Stomach (tissue), 4 donors: ENCODE results near the gene SUSD2.
"Not testable (repeated sequence)": the region's sequence is repeated elsewhere in the genome, so short reads cannot be mapped to it uniquely, and the experiment has no call there.

Source experiments
- CTCF ChIP-seq, 7 experiments: fragments of 450-650 bp in 4 of 7; fragments of 200-600 bp in 3 of 7; sonication (generic) in 3 of 7; IDR thresholded peaks; one replicate each; pipeline ENCODE4 v1.5.1; 2016 to 2019; ENCODE audit warnings: antibody characterized with exemption in 7 of 7, control low read depth in 2 of 7, mild to moderate bottlenecking in 1 of 7
- EP300 ChIP-seq: sonication (generic); formaldehyde crosslinking; IDR thresholded peaks from one replicate; pipeline ENCODE4 v1.6.1; 2017; ENCODE audit warnings: antibody characterized with exemption
- POLR2A ChIP-seq, 4 donors: fragments of 450-650 bp; IDR thresholded peaks; one replicate each; pipeline ENCODE4 v1.6.1; 2016; ENCODE audit warnings: antibody characterized with exemption in 4 of 4, control low read depth in 2 of 4, mild to moderate bottlenecking in 1 of 4, moderate library complexity in 1 of 4
- POLR2AphosphoS5 ChIP-seq, 3 donors: sonication (generic); formaldehyde crosslinking; IDR thresholded peaks; one replicate each; pipeline ENCODE4 v1.6.1; 2016; ENCODE audit warnings: antibody characterized with exemption in 3 of 3

- TF ChIP-seq CTCF (IDR thresholded peaks at IDR 0.05); POLR2AphosphoS5 (IDR thresholded peaks at IDR 0.05); POLR2A (IDR thresholded peaks at IDR 0.05); EP300: not testable (repeated sequence)
Measured at GRCh38 chr22:24210409-24210808, 29.1 kb downstream of the SUSD2 start.
